Coronary artery (tissue), 2 donors: ENCODE results near the gene BLACAT1.
"Not testable (repeated sequence)": the region's sequence is repeated elsewhere in the genome, so short reads cannot be mapped to it uniquely, and the experiment has no call there.

Source experiments
- DNase-seq: peaks from one replicate; pipeline ENCODE4 v3.0.0-alpha.2; 2017; ENCODE audit warnings: low spot score
- H3K27ac ChIP-seq, 2 donors: fragments of 200-600 bp; sonication (generic); one replicate each; pipeline ENCODE4 v1.5.1; 2016 to 2019
- H3K4me3 ChIP-seq: fragments of 200-600 bp; sonication (generic); 2 replicates; pipeline ENCODE4 v1.5.1; 2016; ENCODE audit warnings: mild to moderate bottlenecking, moderate library complexity
- CTCF ChIP-seq: fragments of 200-600 bp; sonication (generic); IDR thresholded peaks from one replicate; pipeline ENCODE4 v1.5.1; 2019; ENCODE audit warnings: antibody characterized with exemption

BLACAT1 gene

DNA sequence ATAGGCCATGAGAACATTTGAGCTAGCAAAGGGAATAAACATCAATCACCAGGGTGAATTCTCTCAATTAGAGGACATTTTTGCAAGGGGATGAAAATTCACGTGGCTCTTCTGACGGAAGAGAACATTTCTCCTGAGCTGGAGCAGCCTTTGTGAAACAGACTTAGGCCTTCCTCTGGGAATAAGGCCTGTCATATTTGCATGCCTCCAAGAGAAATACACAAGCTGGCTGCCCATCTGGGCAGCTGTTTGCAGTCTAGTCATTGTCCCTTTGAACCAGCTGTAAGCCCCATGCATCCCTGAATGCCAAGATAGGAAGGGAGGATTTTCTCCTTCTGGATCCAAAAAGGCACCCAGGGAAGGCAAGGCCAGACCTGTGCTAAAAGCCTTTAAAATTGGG is 39.5 kb downstream of the BLACAT1 start:
- TF ChIP-seq CTCF, result no peak
- no peak overlapping the region for H3K4me3 ChIP-seq
- DNase-seq, result no peak
- H3K27ac ChIP-seq, result no peak overlapping the region

DNA sequence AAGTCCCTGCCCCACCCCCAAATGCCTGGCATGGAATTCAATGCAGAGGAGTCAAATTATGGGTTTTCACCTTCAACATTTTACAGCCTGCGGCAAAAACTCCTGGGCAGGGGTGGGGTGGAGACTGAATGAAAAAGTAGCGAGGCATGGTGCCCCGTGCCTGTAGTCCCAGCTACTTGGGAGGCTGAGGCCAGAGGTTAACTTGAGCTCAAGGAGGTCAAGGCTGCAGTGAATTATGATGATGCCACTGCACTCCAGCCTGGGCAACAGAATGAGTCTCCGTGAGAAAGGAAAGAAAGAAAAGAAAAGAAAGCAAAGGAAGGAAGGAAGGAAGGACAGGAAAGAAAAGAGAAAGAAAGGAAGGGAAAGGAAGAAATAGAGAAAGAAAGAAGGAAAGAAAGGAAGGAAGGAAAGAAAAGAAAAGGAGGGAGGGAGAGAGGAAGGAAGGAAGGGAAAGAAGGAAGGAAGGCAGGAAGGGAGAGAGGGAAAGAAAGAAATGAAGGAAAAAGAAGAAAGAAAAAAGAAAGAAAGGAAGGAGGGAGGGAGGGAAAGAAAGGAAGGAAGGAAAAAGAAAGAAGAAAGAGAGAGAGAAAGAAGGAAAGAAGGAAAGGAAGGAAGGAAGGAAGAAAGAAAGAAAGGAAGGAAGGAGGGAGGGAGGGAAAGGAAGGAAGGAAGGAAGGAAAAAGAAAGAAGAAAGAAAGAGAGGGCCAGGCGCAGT is 45.1 kb downstream of the BLACAT1 start:
- H3K4me3 ChIP-seq, result no peak overlapping the region
- TF ChIP-seq CTCF, result no peak
- DNase-seq, result no peak
- no peak overlapping the region for H3K27ac ChIP-seq

GRCh38 chr1:205407970-205408369 is 47.9 kb downstream of the BLACAT1 start:
- Histone ChIP-seq H3K27ac (no peak overlapping the region), H3K4me3 (no peak overlapping the region)
- no peak for TF ChIP-seq CTCF
- no peak for DNase-seq

GRCh38 chr1:205406252-205406651 is 49.6 kb downstream of the BLACAT1 start:
- DNase-seq, H3K4me3 ChIP-seq, H3K27ac ChIP-seq: not testable (repeated sequence)
